Mesothelial cell of epicardium (in vitro differentiated cells): ENCODE data around the gene CALML3. TPM values are rescaled to one million over a fixed set of nuclear protein-coding genes. Genes with fewer than 3 reads are reported as not detected.
A peak's percentile ranks its signal among the peaks of the same experiment; 100 is the strongest.
"Not testable (repeated sequence)": the region's sequence is repeated elsewhere in the genome, so short reads cannot be mapped to it uniquely, and the experiment has no call there.

Source experiments
- DNase-seq, 2 experiments: peaks; one replicate each; pipeline ENCODE4 v3.0.0; 2021; ENCODE audit warnings: low spot score in 2 of 2; ENCODE audit not compliant: unreplicated experiment in 2 of 2
- H3K27ac Mint-ChIP-seq: 2 replicates; pipeline ENCODE4 v1.8.0; 2021; ENCODE audit warnings: mixed read lengths
- H3K27me3 Mint-ChIP-seq: 2 replicates; pipeline ENCODE4 v1.8.0; 2021; ENCODE audit warnings: low read depth, mixed read lengths
- H3K36me3 Mint-ChIP-seq: 2 replicates; pipeline ENCODE4 v1.8.0; 2021; ENCODE audit warnings: mixed read lengths
- H3K4me1 Mint-ChIP-seq: 2 replicates; pipeline ENCODE4 v1.8.0; 2021; ENCODE audit warnings: mixed read lengths
- H3K4me3 Mint-ChIP-seq: 2 replicates; pipeline ENCODE4 v1.8.0; 2021; ENCODE audit warnings: mild to moderate bottlenecking, moderate library complexity, mixed read lengths
- H3K9me3 Mint-ChIP-seq: 2 replicates; pipeline ENCODE4 v1.8.0; 2021; ENCODE audit warnings: mixed read lengths
- total RNA-seq: library from RNA; stranded (reverse); gene quantifications from 3 replicates; pipeline ENCODE4 v1.2.1, GENCODE V29; 2021
- TF ChIP-seq, protein P1 (sequence below): fragments of 200-600 bp; sonication (generic); IDR thresholded peaks from one replicate; pipeline ENCODE4 v1.5.0; 2021; ENCODE audit warnings: antibody characterized with exemption; ENCODE audit not compliant: unreplicated experiment

The CALML3 gene
- 0.07 TPM in 1 of 3 replicates, not detected in the others for total RNA-seq

DNA sequence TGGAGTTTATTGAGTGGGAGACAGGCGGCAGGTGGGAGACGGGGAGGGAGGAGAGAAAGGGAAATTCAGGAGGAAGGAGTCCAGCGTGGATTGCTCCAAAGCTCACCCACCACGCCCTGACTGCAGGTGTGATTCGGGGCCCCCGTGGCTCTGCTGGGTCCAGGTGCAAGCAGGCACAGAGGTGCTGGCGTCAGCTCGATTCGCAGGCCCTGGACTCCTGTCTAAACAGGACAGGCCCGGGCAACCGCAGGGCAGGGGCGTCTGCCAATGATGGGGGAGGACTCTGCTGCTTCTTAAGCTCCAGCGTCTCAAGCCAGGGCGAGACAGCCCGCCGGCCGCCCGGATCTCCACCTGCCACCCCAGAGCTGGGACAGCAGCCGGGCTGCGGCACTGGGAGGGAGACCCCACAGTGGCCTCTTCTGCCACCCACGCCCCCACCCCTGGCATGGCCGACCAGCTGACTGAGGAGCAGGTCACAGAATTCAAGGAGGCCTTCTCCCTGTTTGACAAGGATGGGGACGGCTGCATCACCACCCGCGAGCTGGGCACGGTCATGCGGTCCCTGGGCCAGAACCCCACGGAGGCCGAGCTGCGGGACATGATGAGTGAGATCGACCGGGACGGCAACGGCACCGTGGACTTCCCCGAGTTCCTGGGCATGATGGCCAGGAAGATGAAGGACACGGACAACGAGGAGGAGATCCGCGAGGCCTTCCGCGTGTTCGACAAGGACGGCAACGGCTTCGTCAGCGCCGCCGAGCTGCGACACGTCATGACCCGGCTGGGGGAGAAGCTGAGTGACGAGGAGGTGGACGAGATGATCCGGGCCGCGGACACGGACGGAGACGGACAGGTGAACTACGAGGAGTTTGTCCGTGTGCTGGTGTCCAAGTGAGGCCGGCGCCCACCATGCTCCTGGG is at the start of gene CALML3:
CALML3 (plus strand) TSS at position 321 of the 920 bp plus-strand sequence; CDS start at position 446, 125 bp downstream.
- Mint-ChIP-seq H3K27ac (no peak within 1 kb of the TSS), H3K36me3 (no peaks in the 10 kb centered on the region), H3K27me3 (no peaks in the 10 kb centered on the region), H3K9me3 (peaks cover 2% of the 10 kb centered on the region), H3K4me1 (peaks cover 19% of the 10 kb centered on the region), H3K4me3 (no peak within 1 kb of the TSS)
- DNase-seq, result peak in 1 of 2 experiments; percentile 14
- TF ChIP-seq, protein P1, sequence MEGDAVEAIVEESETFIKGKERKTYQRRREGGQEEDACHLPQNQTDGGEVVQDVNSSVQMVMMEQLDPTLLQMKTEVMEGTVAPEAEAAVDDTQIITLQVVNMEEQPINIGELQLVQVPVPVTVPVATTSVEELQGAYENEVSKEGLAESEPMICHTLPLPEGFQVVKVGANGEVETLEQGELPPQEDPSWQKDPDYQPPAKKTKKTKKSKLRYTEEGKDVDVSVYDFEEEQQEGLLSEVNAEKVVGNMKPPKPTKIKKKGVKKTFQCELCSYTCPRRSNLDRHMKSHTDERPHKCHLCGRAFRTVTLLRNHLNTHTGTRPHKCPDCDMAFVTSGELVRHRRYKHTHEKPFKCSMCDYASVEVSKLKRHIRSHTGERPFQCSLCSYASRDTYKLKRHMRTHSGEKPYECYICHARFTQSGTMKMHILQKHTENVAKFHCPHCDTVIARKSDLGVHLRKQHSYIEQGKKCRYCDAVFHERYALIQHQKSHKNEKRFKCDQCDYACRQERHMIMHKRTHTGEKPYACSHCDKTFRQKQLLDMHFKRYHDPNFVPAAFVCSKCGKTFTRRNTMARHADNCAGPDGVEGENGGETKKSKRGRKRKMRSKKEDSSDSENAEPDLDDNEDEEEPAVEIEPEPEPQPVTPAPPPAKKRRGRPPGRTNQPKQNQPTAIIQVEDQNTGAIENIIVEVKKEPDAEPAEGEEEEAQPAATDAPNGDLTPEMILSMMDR, result no peak

DNA sequence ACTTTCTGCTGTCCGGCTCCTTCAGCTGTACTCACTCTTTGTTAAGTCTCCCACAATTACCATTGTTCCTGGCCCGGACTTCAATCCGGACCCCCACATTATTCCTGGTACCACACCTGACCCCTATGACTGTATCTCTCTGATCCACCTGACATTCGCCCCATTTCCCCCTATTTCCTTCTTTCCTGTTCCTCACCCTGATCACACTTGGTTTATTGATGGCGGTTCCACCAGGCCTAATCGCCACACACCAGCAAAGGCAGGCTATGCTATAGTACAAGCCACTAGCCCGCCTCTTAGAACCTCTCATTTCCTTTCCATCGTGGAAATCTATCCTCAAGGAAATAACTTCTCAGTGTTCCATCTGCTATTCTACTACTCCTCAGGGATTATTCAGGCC is 49.7 kb upstream of the CALML3 start:
- not testable (repeated sequence) for DNase-seq, H3K4me3 Mint-ChIP-seq, H3K27me3 Mint-ChIP-seq, H3K9me3 Mint-ChIP-seq, H3K36me3 Mint-ChIP-seq, H3K27ac Mint-ChIP-seq
- H3K4me1 Mint-ChIP-seq, result peaks cover 23% of the 10 kb centered on the region

- not testable (repeated sequence) for H3K4me3 Mint-ChIP-seq, DNase-seq
- H3K27ac Mint-ChIP-seq, result peak overlapping the region; percentile 18
Measured at GRCh38 chr10:5475974-5476807, 48.6 kb upstream of the CALML3 start.

GRCh38 chr10:5476918-5477525 is 47.7 kb upstream of the CALML3 start:
- H3K4me1 Mint-ChIP-seq, result peaks cover 27% of the 10 kb centered on the region
- TF ChIP-seq, protein P1, result no peak
- DNase-seq, result no peak

More at GRCh38 chr10:5475974-5476807, 48.6 kb upstream of the CALML3 start:
- peaks cover 27% of the 10 kb centered on the region for H3K4me1 Mint-ChIP-seq
- H3K27me3 Mint-ChIP-seq, H3K36me3 Mint-ChIP-seq, H3K9me3 Mint-ChIP-seq: not testable (repeated sequence)

GRCh38 chr10:5477948-5478693 is 46.6 kb upstream of the CALML3 start:
- Mint-ChIP-seq H3K4me3 (no peak overlapping the region), H3K36me3 (no peaks in the 10 kb centered on the region), H3K27me3 (no peaks in the 10 kb centered on the region), H3K4me1 (peaks cover 23% of the 10 kb centered on the region), H3K9me3 (no peaks in the 10 kb centered on the region), H3K27ac (peak overlapping the region; percentile 62)
- TF ChIP-seq, protein P1, result no peak
- DNase-seq, result no peak

More at GRCh38 chr10:5476918-5477525, 47.7 kb upstream of the CALML3 start:
- Mint-ChIP-seq H3K36me3 (no peaks in the 10 kb centered on the region), H3K9me3 (no peaks in the 10 kb centered on the region), H3K27me3 (no peaks in the 10 kb centered on the region), H3K4me3 (no peak overlapping the region), H3K27ac (peak overlapping the region; percentile 18)
